Chondrocyte (in vitro differentiated cells): ENCODE results near the gene OR2A5. TPM values are rescaled to one million over a fixed set of nuclear protein-coding genes. Genes with fewer than 3 reads are reported as not detected.
A peak's percentile ranks its signal among the peaks of the same experiment; 100 is the strongest.

Experiments used
- DNase-seq: peaks from one replicate; pipeline ENCODE4 v3.0.0; 2021; ENCODE audit warnings: mixed read lengths, low spot score
- H3K27ac Mint-ChIP-seq: one replicate; pipeline ENCODE4 v1.8.0; 2021; ENCODE audit warnings: mild to moderate bottlenecking, moderate library complexity, mixed read lengths; ENCODE audit not compliant: unreplicated experiment
- H3K27me3 Mint-ChIP-seq: 2 replicates; pipeline ENCODE4 v1.8.0; 2021; ENCODE audit warnings: low read depth, mixed read lengths
- H3K36me3 Mint-ChIP-seq: 2 replicates; pipeline ENCODE4 v1.8.0; 2021; ENCODE audit warnings: low read depth, mixed read lengths
- H3K4me1 Mint-ChIP-seq: 2 replicates; pipeline ENCODE4 v1.8.0; 2021; ENCODE audit warnings: low read depth, mild to moderate bottlenecking, mixed read lengths
- H3K4me3 Mint-ChIP-seq: one replicate; pipeline ENCODE4 v1.8.0; 2021; ENCODE audit warnings: mild to moderate bottlenecking, moderate library complexity, mixed read lengths; ENCODE audit not compliant: unreplicated experiment
- H3K9me3 Mint-ChIP-seq: 2 replicates; pipeline ENCODE4 v1.8.0; 2021; ENCODE audit warnings: low read depth, mixed read lengths
- total RNA-seq: library from RNA; stranded (reverse); gene quantifications from 3 replicates; pipeline ENCODE4 v1.2.1, GENCODE V29; 2021
- TF ChIP-seq, protein P1 (sequence below): fragments of 200-600 bp; sonication (generic); IDR thresholded peaks from 2 replicates; pipeline ENCODE4 v1.5.0; 2021; ENCODE audit warnings: antibody characterized with exemption, mild to moderate bottlenecking, moderate library complexity

The OR2A5 gene
- total RNA-seq, 1 donor from 2014 or later: not detected

DNA sequence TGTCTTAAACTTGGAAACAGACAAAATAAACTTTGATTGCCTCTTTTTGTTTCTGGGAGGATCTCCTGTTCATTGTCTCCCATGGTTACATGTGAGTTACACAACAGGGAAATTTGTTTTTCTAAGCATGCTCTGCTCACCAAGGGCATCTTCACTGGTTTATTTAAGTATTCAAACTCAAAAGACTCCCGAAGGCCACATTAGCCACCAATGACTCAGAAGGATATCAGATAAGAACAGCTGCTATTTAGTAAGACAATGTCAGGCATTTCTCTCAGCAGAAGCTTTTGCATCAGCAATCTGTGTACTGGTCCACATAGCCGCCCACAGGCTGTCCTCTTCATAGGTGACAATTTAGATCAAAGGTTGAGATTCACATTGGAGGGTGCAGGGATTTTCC is 29.3 kb upstream of the OR2A5 start:
- H3K36me3 Mint-ChIP-seq: no peaks in the 10 kb centered on the region
- no peaks in the 10 kb centered on the region for H3K9me3 Mint-ChIP-seq
- no peak for DNase-seq
- peaks cover 2% of the 10 kb centered on the region for H3K27me3 Mint-ChIP-seq
- H3K4me3 Mint-ChIP-seq: no peak overlapping the region
- H3K27ac Mint-ChIP-seq: peak overlapping the region; percentile 74
- H3K4me1 Mint-ChIP-seq: peaks cover 20% of the 10 kb centered on the region
- TF ChIP-seq, protein P1, sequence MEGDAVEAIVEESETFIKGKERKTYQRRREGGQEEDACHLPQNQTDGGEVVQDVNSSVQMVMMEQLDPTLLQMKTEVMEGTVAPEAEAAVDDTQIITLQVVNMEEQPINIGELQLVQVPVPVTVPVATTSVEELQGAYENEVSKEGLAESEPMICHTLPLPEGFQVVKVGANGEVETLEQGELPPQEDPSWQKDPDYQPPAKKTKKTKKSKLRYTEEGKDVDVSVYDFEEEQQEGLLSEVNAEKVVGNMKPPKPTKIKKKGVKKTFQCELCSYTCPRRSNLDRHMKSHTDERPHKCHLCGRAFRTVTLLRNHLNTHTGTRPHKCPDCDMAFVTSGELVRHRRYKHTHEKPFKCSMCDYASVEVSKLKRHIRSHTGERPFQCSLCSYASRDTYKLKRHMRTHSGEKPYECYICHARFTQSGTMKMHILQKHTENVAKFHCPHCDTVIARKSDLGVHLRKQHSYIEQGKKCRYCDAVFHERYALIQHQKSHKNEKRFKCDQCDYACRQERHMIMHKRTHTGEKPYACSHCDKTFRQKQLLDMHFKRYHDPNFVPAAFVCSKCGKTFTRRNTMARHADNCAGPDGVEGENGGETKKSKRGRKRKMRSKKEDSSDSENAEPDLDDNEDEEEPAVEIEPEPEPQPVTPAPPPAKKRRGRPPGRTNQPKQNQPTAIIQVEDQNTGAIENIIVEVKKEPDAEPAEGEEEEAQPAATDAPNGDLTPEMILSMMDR: no peak

DNA sequence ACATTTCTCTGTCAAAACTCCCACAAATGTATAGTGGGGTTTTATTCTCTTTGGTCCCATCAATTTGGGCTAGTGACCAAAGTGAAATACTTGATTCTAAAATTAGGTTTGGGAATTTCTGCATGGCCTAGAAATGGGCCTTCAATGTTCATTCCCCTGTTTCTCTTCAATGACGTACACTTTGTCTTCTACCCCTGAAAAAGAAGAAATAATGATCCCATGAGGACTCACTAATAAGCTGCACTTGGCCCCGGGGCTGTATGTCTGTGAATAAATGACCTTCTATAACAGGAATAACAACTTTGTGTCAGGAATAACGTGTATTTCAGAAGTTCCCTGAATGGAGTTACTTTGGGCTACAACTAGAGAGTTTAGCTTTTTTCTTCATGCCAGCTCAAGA is 28.4 kb upstream of the OR2A5 start:
- Mint-ChIP-seq H3K36me3 (no peaks in the 10 kb centered on the region), H3K9me3 (no peaks in the 10 kb centered on the region), H3K27ac (peak overlapping the region; percentile 29), H3K4me3 (no peak overlapping the region), H3K4me1 (peaks cover 20% of the 10 kb centered on the region), H3K27me3 (peaks cover 2% of the 10 kb centered on the region)
- TF ChIP-seq, protein P1: no peak
- DNase-seq: no peak

DNA sequence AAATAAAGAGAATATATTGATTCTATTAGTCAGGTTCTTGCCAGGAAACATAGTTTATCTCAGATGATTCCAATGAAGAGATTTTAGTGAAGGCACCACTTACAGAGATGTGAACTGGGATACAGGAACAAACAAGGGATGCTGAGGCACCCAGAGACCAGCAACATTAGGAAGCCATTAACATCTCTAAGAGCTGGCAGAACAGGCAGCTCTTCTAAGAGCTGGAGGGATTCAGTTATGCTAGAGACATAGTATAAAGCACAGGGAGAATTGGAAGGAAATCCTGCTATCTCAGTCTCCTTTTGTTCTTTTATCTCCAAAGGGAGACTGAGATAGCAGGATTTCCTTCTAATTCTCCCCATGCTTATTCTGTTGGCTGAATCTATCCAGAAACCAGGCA is 26.6 kb upstream of the OR2A5 start:
- TF ChIP-seq, protein P1: no peak
- H3K27ac Mint-ChIP-seq: no peak overlapping the region
- DNase-seq: no peak
- H3K4me3 Mint-ChIP-seq: no peak overlapping the region
- no peaks in the 10 kb centered on the region for H3K36me3 Mint-ChIP-seq
- peaks cover 20% of the 10 kb centered on the region for H3K4me1 Mint-ChIP-seq
- H3K9me3 Mint-ChIP-seq: no peaks in the 10 kb centered on the region
- peaks cover 2% of the 10 kb centered on the region for H3K27me3 Mint-ChIP-seq

DNA sequence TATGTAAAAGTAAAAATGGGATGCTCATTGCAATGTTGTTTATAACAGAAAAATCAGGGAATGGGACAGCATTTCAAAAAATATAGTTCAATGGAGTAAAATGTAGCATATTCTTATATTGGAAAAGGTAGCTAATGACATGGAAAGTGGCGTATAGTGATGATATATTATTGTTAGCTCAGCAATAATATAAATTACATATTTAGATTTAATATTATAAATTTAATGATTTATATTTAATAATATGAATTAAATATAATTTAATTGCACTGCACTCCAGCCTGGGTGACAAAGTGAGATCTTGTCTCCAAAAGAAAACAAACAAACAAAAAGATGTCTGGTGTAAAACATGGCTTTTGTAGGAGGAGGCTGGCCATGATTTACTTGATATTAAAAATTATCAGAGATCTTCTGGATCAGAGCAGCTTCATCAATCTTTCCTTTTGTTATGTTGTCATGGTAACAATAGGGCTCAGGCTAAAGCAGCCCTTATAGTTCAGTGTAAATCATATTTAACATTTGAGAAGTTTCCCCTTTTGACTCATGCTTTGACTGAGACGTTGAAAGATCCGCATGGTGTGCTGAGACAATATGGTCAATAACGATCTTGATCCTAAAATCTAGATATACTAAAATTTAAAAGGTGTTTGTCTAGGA is 25.4 kb upstream of the OR2A5 start:
- Mint-ChIP-seq H3K27me3 (peaks cover 2% of the 10 kb centered on the region), H3K27ac (no peak overlapping the region), H3K4me1 (peaks cover 20% of the 10 kb centered on the region), H3K9me3 (no peaks in the 10 kb centered on the region), H3K4me3 (no peak overlapping the region), H3K36me3 (no peaks in the 10 kb centered on the region)
- no peak for DNase-seq
- TF ChIP-seq, protein P1: no peak

DNA sequence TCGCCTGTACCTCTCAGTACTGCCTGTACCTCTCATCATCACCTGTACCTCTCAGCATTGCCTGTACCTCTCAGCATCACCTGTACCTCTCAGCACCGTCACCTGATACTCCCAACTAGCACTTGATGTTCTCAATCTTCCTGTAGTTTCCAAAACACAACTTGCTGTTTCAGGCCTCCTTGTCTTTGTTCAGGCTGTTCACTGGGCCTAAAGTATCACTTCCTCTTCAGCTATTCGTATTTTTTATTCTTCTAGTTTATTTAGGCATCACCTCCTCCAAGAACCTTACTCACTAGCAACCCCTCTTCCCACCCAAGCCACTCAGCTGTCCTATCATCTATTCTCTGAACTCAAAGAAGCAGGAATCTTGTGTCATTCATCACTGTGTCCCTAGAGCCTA is 24.5 kb upstream of the OR2A5 start:
- no peaks in the 10 kb centered on the region for H3K36me3 Mint-ChIP-seq
- no peak overlapping the region for H3K27ac Mint-ChIP-seq
- DNase-seq: no peak
- no peaks in the 10 kb centered on the region for H3K9me3 Mint-ChIP-seq
- peaks cover 12% of the 10 kb centered on the region for H3K4me1 Mint-ChIP-seq
- TF ChIP-seq, protein P1: no peak
- H3K27me3 Mint-ChIP-seq: peaks cover 2% of the 10 kb centered on the region
- no peak overlapping the region for H3K4me3 Mint-ChIP-seq
